ENCODE results near the gene MYH6. TPM values are rescaled to one million over a fixed set of nuclear protein-coding genes. Genes with fewer than 3 reads are reported as not detected.

The MYH6 gene
- total RNA-seq, 2 experiments from 2014 or later: 0.05 TPM; not detected in 1

DNA sequence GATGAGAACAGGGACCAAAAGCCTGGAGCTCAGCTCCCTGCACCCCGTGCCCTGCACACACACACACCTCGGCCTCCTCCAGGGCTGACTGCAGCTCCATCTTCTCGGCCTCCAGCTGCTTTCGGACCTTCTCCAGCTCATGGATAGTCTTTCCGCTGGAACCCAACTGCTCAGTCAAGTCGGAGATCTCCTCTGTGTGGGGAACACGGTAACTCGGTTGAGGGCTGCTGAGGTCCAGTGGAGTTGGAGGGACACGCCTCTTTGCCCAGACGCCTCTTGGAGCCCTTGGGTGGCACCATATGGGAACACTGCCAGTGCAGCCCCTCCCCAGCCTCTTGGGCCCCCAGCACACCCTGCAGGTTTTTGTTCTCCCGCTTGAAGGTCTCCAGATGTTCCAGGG lies 8.7 kb upstream of the MYH6 start:
- Mint-ChIP-seq H3K9me3 (no peaks in the 10 kb centered on the region), H3K36me3 (no peaks in the 10 kb centered on the region), H3K4me3 (no peak overlapping the region), H3K4me1 (ENCODE audit: low read depth) (peaks cover 8% of the 10 kb centered on the region), H3K27me3 (peaks cover 3% of the 10 kb centered on the region), H3K27ac (no peak overlapping the region)
- ChIA-PET POLR2A (no interaction called here), CTCF (interaction anchor here (1.6 kb wide), 1 partner anchor 37 kb away, joined by 4 read pairs; no protein-coding TSS in a partner anchor)
- intact Hi-C loops (cut with micrococcal nuclease): no loop called here
- no peak for DNase-seq

DNA sequence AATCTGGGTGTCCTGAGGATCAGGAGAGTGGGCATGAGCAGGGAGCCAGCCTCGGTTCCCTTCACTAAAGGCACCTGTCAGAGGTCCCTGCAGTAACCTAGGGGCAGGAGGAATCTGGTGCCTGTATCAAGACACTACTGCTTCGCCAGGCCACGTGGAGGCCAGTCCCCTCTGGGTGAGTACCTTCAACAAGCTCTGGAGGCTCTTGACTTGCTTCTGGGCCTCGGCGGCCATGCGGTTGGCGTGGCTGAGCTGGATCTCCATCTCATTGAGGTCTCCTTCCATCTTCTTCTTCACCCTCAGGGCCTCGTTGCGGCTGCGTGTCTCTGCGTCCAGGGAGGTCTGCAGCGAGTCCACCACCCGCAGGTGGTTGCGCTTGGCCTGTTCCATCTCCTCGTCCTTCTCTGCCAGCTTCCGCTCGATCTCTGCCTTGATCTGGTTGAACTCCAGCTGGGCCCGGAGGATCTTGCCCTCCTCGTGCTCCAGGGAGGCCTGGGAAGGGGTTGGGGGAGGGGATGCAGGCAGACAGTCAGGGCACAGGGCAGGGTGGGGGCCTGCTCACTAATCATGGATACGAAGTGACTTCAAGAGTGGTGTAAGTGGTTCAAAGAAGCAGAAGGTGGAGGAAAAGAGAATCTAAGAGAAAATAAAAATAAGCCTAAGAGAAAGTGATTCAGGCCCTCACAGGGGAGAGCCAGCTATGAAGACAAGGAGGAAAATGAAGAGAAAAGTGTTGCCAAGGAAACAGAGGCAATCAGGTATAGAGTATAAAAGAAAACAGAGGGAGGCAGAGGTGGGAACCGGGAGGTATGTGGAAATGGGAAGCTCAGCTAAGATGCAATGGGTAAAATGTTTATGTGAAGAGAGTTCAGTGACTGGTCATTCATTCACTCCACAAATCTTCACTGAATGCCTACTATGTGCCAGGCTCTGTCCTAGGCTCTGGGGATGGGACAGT lies 8.0 kb upstream of the MYH6 start:
- POLR2A ChIA-PET: no interaction called here

DNA sequence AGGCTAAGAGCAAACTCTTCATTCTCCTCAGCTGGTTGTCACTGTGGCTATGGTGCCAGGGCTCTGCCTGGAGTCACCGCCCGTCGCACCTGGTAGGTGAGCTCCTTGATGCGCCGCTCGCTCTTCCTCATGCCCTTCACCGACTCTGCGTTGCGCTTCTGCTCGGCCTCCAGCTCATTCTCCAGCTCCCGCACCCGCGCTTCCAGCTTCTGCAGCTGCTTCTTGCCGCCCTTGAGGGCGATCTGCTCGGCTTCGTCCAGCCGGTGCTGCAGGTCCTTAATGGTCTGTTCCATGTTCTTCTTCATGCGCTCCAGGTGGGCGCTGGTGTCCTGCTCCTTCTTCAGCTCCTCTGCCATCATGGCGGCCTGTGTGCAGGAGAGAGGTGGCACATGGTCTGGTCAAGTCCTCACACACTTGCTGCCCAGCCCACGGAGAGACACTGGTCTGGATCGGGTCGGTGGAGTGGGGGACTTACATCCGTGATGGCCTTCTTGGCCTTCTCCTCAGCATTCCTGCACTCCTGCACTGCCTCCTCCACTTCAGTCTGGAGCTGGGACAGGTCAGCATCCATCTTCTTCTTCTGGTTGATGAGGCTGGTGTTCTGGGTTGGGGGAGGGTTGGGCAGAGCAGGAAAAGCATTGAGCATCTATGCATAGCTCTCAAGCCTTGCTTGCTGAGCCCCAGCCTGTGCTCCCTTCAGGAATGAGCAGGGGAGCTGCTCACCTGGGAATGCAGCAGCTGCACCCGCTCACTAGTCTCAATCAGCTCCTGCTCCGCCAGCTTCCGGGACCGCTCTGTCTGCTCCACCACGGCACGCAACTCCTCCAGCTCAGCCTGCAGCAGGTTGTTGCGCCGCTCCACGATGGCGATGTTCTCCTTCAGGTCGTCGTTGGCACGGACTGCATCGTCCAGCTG lies 7.1 kb upstream of the MYH6 start:
- Mint-ChIP-seq H3K27me3 (peaks cover 3% of the 10 kb centered on the region), H3K9me3 (no peaks in the 10 kb centered on the region), H3K4me1 (ENCODE audit: low read depth) (no peaks in the 10 kb centered on the region), H3K36me3 (no peaks in the 10 kb centered on the region), H3K4me3 (no peak overlapping the region), H3K27ac (no peak overlapping the region)
- POLR2A ChIA-PET: no interaction called here
- intact Hi-C loops (cut with micrococcal nuclease): no loop called here
- no peak for DNase-seq
- CTCF ChIA-PET: interaction anchor here (0.9 to 2.5 kb wide), 2 partner anchors 9 to 35 kb away, joined by 3 to 9 read pairs; no protein-coding TSS in a partner anchor

More for the DNA sequence above, 8.0 kb upstream of the MYH6 start:
- Mint-ChIP-seq H3K9me3 (no peaks in the 10 kb centered on the region), H3K4me3 (no peak overlapping the region), H3K27me3 (peaks cover 3% of the 10 kb centered on the region), H3K4me1 (ENCODE audit: low read depth) (peaks cover 3% of the 10 kb centered on the region), H3K27ac (no peak overlapping the region), H3K36me3 (no peaks in the 10 kb centered on the region)
- CTCF ChIA-PET: interaction anchor here (1.6 kb wide), 1 partner anchor 36 kb away, joined by 4 read pairs; no protein-coding TSS in a partner anchor
- intact Hi-C loops (cut with micrococcal nuclease): no loop called here
- no peak for DNase-seq

DNA sequence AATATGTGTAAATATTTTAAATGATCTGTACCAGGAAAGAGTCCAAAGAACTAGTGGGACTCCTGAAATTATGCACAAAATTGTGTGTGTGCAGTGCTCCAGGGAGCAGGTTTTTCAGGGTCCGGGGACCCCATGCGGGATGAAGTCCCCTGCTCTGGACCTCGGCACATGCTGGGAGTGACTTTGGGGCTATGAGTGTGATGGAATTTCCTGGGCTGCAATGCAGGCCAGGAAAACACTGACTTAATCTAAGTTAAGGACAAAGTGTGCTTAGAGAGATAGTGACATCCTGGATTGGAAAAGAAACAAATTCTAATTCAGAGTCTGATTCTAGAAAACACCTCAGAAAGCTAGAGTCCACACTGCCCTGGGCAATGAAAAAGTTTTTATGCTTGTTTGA lies 6.2 kb upstream of the MYH6 start:
- no peak for DNase-seq
- intact Hi-C loops (cut with micrococcal nuclease): no loop called here
- Mint-ChIP-seq H3K27ac (no peak overlapping the region), H3K4me3 (no peak overlapping the region), H3K36me3 (no peaks in the 10 kb centered on the region), H3K4me1 (ENCODE audit: low read depth) (no peaks in the 10 kb centered on the region), H3K27me3 (peaks cover 3% of the 10 kb centered on the region), H3K9me3 (no peaks in the 10 kb centered on the region)
- ChIA-PET POLR2A (no interaction called here), CTCF (interaction anchor here (0.9 to 2.5 kb wide), 2 partner anchors 10 to 34 kb away, joined by 3 to 9 read pairs; no protein-coding TSS in a partner anchor)

DNA sequence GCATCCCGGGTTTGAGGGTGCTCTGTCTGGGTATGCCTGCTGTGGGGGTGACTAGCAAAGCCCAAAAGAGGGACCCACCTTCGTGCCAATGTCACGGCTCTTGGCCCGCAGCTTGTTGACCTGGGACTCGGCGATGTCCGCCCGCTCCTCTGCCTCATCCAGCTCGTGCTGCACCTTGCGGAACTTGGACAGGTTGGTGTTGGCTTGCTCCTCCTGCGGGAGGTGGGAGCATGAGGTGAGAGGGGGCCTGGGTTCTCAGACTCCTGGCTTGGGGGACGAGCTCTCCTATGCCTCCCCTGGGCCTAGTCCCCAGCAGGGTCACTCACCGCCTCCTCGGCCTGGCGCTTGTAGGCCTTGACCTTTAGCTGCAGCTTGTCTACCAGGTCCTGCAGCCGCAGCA lies 5.6 kb upstream of the MYH6 start:
- intact Hi-C loops (cut with micrococcal nuclease): no loop called here

DNA sequence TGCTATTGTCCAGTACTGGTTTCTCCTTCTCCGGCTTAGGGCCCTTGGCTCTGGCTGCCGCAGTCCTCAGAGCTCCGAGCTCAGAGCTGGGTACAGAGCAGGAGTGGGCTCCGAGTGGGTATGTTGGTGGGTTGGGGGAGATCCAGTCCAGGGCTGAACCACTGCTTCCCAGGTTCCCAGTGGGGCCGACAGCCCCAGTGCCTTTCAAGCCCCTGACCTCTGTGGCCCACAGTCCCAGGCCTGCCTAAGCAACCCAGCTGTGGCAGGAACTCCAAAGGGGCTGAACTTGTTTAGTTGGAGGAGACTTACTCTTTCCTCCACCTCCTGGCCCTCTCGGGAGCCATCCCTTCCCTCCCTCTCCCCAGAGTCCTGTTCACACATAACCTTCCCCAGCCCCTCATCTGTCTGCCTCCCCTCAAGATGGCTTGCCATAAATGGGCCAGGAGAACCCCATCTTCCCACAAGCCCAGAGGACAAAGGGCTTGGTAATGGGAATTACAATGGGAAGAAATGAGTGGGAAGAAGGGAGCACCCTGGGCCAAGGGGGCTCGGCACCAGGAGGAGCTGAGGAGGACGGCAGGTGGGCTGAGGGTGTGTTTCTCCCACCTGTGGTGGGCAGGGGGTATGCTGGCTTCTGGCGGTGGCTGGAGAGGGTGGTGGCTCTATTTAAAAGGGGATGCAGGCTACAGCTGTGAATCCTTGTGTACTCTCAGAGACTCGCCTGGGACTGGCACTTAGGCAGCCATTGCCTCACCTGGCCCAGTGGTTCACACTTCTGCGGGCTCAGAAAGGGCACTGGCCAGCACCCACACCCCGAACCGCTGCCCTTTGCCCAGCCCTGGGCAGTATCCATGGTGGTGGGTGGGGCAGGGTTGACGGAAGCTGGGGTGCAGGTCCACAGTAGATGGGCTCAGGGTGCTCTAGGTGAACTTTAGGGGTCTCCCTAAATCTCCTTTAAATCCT lies 3.8 kb upstream of the MYH6 start:
- no peaks in the 10 kb centered on the region for H3K36me3 Mint-ChIP-seq
- no peaks in the 10 kb centered on the region for H3K4me1 Mint-ChIP-seq (ENCODE audit: low read depth)
- ChIA-PET CTCF (no interaction called here), POLR2A (no interaction called here)
- DNase-seq: no peak
- H3K9me3 Mint-ChIP-seq: no peaks in the 10 kb centered on the region
- no peak overlapping the region for H3K27ac Mint-ChIP-seq
- no peaks in the 10 kb centered on the region for H3K27me3 Mint-ChIP-seq
- H3K4me3 Mint-ChIP-seq: no peak overlapping the region
- intact Hi-C loops (cut with micrococcal nuclease): no loop called here

More for the DNA sequence above, 5.6 kb upstream of the MYH6 start:
- Mint-ChIP-seq H3K27me3 (peaks cover 3% of the 10 kb centered on the region), H3K4me3 (no peak overlapping the region), H3K27ac (no peak overlapping the region), H3K36me3 (no peaks in the 10 kb centered on the region), H3K9me3 (no peaks in the 10 kb centered on the region), H3K4me1 (ENCODE audit: low read depth) (no peaks in the 10 kb centered on the region)
- ChIA-PET POLR2A (no interaction called here), CTCF (interaction anchor here (2.5 kb wide), 1 partner anchor 34 kb away, joined by 9 read pairs; no protein-coding TSS in a partner anchor)
- DNase-seq: no peak

DNA sequence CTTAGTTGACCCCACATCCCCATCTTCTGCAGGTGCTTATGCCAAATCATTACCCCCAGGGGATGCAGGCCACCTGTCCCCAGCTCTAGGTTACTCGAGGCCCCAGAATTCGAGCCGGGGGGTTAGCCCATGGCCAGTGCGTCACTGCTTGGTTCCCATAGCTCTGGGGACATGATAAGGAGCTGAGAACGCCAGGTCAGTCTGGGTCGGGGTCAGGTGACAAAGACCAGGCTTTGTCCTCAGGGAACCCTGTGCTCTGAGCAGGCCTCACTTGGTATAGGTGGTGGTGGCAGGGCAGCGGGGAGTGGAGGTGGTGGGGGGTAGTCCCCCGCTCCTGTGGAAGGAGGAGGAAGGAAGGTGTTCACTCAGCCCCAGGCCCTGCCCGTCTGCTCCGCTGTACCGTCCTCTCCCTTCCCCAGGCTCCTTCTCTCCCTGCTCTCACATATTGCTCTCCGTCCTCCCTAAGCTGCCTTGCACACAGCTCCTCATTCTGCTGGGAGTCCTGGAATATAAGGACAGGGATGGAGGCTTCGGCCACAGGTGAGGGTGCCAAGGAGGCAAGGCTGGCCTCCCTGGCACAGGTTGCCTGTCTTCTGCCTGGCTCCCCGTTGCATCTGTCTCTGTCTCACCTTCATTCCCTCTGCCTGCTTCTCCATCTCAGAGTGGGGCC lies 2.0 kb upstream of the MYH6 start:
- no peak overlapping the region for H3K4me3 Mint-ChIP-seq

DNA sequence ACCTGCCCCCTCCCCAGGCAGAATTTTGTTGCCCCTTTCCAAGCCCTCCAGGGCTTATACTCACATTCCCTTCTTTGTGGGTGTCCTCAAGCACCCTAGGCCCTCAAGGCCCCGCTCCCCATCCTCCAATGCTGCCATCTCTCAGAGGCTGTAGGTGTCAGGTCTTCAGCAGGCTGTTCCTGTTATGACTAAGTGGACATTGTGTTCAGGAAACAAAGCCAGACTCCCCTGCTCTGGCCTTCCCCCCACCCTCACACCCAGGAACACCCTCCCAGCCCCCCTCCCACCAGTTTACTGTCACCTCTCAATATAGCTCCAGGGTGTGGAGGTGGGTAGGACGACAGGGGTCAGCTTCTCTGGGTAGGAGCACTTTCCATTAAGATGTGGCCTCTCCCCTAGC lies 1.4 kb upstream of the MYH6 start:
- Mint-ChIP-seq H3K4me3 (no peak overlapping the region), H3K4me1 (ENCODE audit: low read depth) (no peaks in the 10 kb centered on the region), H3K27me3 (no peaks in the 10 kb centered on the region), H3K9me3 (no peaks in the 10 kb centered on the region), H3K27ac (no peak overlapping the region), H3K36me3 (no peaks in the 10 kb centered on the region)
- intact Hi-C loops (cut with micrococcal nuclease): no loop called here
- ChIA-PET CTCF (no interaction called here), POLR2A (no interaction called here)
- DNase-seq: no peak

More for the DNA sequence above, 2.0 kb upstream of the MYH6 start:
- intact Hi-C loops (cut with micrococcal nuclease): no loop called here
- no peaks in the 10 kb centered on the region for H3K27me3 Mint-ChIP-seq
- no peaks in the 10 kb centered on the region for H3K4me1 Mint-ChIP-seq (ENCODE audit: low read depth)
- ChIA-PET POLR2A (interaction anchor here (1.0 kb wide), 1 partner anchor 16 kb away, joined by 3 read pairs; no protein-coding TSS in a partner anchor), CTCF (interaction anchor here (0.6 kb wide), 1 partner anchor 77 kb away, joined by 3 read pairs; no protein-coding TSS in a partner anchor)
- H3K27ac Mint-ChIP-seq: no peak overlapping the region
- H3K36me3 Mint-ChIP-seq: no peaks in the 10 kb centered on the region
- DNase-seq: no peak
- no peaks in the 10 kb centered on the region for H3K9me3 Mint-ChIP-seq

DNA sequence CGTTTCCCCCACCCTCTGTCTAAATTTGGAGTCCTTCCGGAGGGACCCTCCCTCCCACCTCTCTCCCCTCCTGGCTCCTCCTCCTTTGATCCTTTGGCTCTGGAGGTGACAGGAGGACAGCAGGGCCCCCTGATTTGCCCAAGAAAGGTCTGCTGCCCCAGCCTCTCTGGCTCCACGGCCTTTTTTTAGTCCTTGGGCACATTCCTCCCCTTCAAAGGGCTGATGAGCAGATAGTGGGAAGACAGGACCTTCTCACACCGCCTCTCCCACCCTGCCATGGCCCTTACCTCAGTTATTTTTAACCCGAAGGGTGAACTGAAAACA lies 196 bp upstream of the MYH6 start:
- POLR2A ChIA-PET: no interaction called here
- no peaks in the 10 kb centered on the region for H3K9me3 Mint-ChIP-seq
- intact Hi-C loops (cut with micrococcal nuclease): no loop called here
- H3K4me1 Mint-ChIP-seq (ENCODE audit: low read depth): no peaks in the 10 kb centered on the region
- H3K36me3 Mint-ChIP-seq: no peaks in the 10 kb centered on the region
- no peaks in the 10 kb centered on the region for H3K27me3 Mint-ChIP-seq
- H3K27ac Mint-ChIP-seq: no peak overlapping the region
- CTCF ChIA-PET: no interaction called here
- H3K4me3 Mint-ChIP-seq: no peak overlapping the region
- no peak for DNase-seq

DNA sequence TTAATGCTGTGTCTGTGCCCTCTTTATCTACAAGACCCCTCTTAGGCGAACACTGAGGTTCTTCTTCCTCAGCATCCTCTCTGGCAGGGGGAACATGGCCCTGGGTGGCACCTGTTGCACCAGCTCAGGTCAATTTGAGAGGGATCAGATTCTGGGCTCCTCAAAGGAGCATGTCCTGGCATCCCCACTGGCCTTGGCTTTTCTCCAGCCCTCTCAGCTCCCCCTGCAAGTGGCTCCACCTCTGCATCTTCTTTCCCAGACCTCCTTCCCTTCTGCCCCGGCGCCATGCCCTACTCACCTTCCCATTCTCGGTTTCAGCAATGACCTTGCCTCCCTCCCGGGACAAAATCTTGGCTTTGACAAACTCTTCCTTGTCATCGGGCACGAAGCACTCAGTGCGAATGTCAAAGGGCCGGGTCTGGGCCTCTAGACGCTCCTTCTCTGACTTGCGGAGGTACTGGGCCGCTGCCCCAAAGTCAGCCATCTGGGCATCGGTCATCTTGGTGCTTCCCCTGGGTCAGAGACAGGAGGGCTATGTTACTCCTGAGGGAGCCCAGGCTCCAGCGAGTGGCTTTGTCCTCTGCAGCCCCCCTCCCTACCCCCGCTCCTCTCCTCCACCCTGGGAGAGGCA lies 1.2 kb downstream of the MYH6 start:
- Mint-ChIP-seq H3K4me3 (no peak overlapping the region), H3K27me3 (no peaks in the 10 kb centered on the region), H3K4me1 (ENCODE audit: low read depth) (no peaks in the 10 kb centered on the region), H3K9me3 (no peaks in the 10 kb centered on the region), H3K27ac (no peak overlapping the region), H3K36me3 (no peaks in the 10 kb centered on the region)
- no peak for DNase-seq
- CTCF ChIA-PET: no interaction called here
- intact Hi-C loops (cut with micrococcal nuclease): no loop called here
- POLR2A ChIA-PET: no interaction called here

DNA sequence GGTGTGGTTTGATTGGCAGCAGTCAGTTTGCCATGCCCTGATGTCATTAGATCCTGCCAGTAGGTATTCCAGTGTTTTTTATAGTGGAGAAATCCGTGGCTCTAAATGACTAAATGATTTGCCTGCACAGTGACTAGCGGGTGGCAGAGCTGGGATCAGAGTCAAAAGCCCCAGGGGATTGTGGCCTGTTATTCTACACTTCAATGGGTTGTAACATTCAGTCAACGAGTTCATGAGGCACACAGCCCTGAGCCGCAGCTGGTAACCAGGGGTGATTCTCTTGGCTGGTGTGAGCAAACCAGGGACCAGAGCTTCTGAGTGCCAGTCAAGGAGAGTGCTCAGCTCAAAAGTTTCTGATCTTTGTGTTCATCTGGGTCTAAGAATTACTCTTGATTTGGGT lies 1.8 kb downstream of the MYH6 start:
- ChIA-PET CTCF (no interaction called here), POLR2A (no interaction called here)
- H3K9me3 Mint-ChIP-seq: no peaks in the 10 kb centered on the region
- no peaks in the 10 kb centered on the region for H3K36me3 Mint-ChIP-seq
- no peaks in the 10 kb centered on the region for H3K4me1 Mint-ChIP-seq (ENCODE audit: low read depth)
- H3K27ac Mint-ChIP-seq: no peak overlapping the region
- H3K4me3 Mint-ChIP-seq: no peak overlapping the region
- no peak for DNase-seq
- intact Hi-C loops (cut with micrococcal nuclease): no loop called here
- no peaks in the 10 kb centered on the region for H3K27me3 Mint-ChIP-seq
